Measurements from ENCODE around the gene CCDC146. TPM values are rescaled to one million over a fixed set of nuclear protein-coding genes. Genes with fewer than 3 reads are reported as not detected.

The CCDC146 gene
- total RNA-seq, 2 donors from 2014 or later: 3.6 to 12.7 TPM

- no peak for TF ChIP-seq CTCF (IDR thresholded peaks at IDR 0.05)
- peaks cover 0 to 12% of the 10 kb centered on the region in 2 donors for H3K4me1 ChIP-seq
- no peak overlapping the region for H3K4me3 ChIP-seq
- DNase-seq (ENCODE audit: low spot score): no peak
- H3K27me3 ChIP-seq: no peaks in the 10 kb centered on the region
- H3K9me3 ChIP-seq: no peaks in the 10 kb centered on the region
- no peaks in the 10 kb centered on the region for H3K36me3 ChIP-seq
- no peak overlapping the region for H3K27ac ChIP-seq
Observed at GRCh38 chr7:77320714-77321113, 198.3 kb downstream of the CCDC146 start.

GRCh38 chr7:77321300-77321699, 198.9 kb downstream of the CCDC146 start:
- H3K4me1 ChIP-seq: peaks cover 0 to 12% of the 10 kb centered on the region in 2 donors
- no peak for TF ChIP-seq CTCF (IDR thresholded peaks at IDR 0.05)
- no peaks in the 10 kb centered on the region for H3K9me3 ChIP-seq
- H3K4me3 ChIP-seq: no peak overlapping the region
- H3K27me3 ChIP-seq: no peaks in the 10 kb centered on the region
- H3K27ac ChIP-seq: no peak overlapping the region
- no peaks in the 10 kb centered on the region for H3K36me3 ChIP-seq
- DNase-seq (ENCODE audit: low spot score): no peak

GRCh38 chr7:77326131-77326530, 203.7 kb downstream of the CCDC146 start:
- no peaks in the 10 kb centered on the region for H3K9me3 ChIP-seq
- TF ChIP-seq CTCF (IDR thresholded peaks at IDR 0.05): no peak
- H3K4me1 ChIP-seq: peaks cover 0 to 43% of the 10 kb centered on the region in 2 donors
- no peak overlapping the region for H3K4me3 ChIP-seq
- H3K36me3 ChIP-seq: no peaks in the 10 kb centered on the region
- H3K27me3 ChIP-seq: no peaks in the 10 kb centered on the region
- no peak overlapping the region for H3K27ac ChIP-seq
- DNase-seq (ENCODE audit: low spot score): no peak

GRCh38 chr7:77327067-77327931, 204.9 kb downstream of the CCDC146 start:
- Histone ChIP-seq H3K9me3 (no peaks in the 10 kb centered on the region), H3K4me1 (peaks cover 0 to 49% of the 10 kb centered on the region in 2 donors), H3K27me3 (no peaks in the 10 kb centered on the region), H3K27ac (peak overlapping the region; percentile 44 to 64), H3K36me3 (no peaks in the 10 kb centered on the region), H3K4me3 (no peak overlapping the region)
- no peak for TF ChIP-seq CTCF (IDR thresholded peaks at IDR 0.05)
- peak; percentile 70 for DNase-seq (ENCODE audit: low spot score)

GRCh38 chr7:77327932-77328628, 205.7 kb downstream of the CCDC146 start:
- peak overlapping the region; percentile 52 to 64 for H3K27ac ChIP-seq
- H3K27me3 ChIP-seq: no peaks in the 10 kb centered on the region
- no peak overlapping the region for H3K4me3 ChIP-seq
- TF ChIP-seq CTCF (IDR thresholded peaks at IDR 0.05): no peak
- H3K9me3 ChIP-seq: no peaks in the 10 kb centered on the region
- no peak for DNase-seq (ENCODE audit: low spot score)
- H3K36me3 ChIP-seq: no peaks in the 10 kb centered on the region
- H3K4me1 ChIP-seq: peaks cover 0 to 50% of the 10 kb centered on the region in 2 donors

Data from right atrium auricular region (tissue), 2 donors.